ENCODE data around the gene CLSTN2. TPM values are rescaled to one million over a fixed set of nuclear protein-coding genes. Genes with fewer than 3 reads are reported as not detected.

Gene CLSTN2
- total and polyA plus RNA-seq, 10 donors, result 0.02 to 0.22 (median 0.13) TPM; not detected in 1

DNA sequence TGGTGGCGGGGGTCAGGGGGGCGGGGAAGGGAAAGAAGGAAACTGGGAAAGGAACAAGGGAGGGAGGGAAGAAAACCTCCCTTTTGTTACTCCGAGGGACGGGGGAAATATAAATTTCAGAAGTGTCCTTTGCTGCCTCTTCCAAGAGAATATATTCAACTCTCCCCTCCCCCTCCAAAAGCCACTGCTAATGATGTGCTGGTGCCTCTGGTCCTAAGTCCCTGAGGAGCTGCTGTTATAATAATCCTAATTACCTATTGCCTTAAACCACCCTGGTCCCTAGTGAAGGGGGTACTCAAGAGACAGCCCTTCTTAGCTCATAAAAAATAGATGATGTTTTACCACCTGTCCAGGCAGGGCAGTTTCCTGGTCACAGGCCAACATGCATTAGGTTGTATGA lies 624.6 kb downstream of the CLSTN2 start:
- intact Hi-C loops (cut with DNase I; ENCODE audit: low total_unique reads), result no loop called here
- Histone ChIP-seq H3K4me3 (no peak overlapping the region), H3K4me1 (no peaks in the 10 kb centered on the region), H3K27ac (no peak overlapping the region), H3K9me3 (no peaks in the 10 kb centered on the region), H3K36me3 (no peaks in the 10 kb centered on the region), H3K27me3 (replicated peaks in 1 of 7) (no peaks in the 10 kb centered on the region)
- DNase-seq, result no peak
- 71 to 78% (median 75%) methylated on average over 4 of the region's 4 CpGs for WGBS, 5 donors
- TF ChIP-seq, protein P1, sequence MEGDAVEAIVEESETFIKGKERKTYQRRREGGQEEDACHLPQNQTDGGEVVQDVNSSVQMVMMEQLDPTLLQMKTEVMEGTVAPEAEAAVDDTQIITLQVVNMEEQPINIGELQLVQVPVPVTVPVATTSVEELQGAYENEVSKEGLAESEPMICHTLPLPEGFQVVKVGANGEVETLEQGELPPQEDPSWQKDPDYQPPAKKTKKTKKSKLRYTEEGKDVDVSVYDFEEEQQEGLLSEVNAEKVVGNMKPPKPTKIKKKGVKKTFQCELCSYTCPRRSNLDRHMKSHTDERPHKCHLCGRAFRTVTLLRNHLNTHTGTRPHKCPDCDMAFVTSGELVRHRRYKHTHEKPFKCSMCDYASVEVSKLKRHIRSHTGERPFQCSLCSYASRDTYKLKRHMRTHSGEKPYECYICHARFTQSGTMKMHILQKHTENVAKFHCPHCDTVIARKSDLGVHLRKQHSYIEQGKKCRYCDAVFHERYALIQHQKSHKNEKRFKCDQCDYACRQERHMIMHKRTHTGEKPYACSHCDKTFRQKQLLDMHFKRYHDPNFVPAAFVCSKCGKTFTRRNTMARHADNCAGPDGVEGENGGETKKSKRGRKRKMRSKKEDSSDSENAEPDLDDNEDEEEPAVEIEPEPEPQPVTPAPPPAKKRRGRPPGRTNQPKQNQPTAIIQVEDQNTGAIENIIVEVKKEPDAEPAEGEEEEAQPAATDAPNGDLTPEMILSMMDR (IDR thresholded peaks at IDR 0.05 in 8 of 11, conservative IDR thresholded peaks at IDR 0.05 in 3 of 11), result no peak
- TF ChIP-seq POLR2A (IDR thresholded peaks at IDR 0.05) (no peak), POLR2AphosphoS5 (IDR thresholded peaks at IDR 0.05) (no peak)

DNA sequence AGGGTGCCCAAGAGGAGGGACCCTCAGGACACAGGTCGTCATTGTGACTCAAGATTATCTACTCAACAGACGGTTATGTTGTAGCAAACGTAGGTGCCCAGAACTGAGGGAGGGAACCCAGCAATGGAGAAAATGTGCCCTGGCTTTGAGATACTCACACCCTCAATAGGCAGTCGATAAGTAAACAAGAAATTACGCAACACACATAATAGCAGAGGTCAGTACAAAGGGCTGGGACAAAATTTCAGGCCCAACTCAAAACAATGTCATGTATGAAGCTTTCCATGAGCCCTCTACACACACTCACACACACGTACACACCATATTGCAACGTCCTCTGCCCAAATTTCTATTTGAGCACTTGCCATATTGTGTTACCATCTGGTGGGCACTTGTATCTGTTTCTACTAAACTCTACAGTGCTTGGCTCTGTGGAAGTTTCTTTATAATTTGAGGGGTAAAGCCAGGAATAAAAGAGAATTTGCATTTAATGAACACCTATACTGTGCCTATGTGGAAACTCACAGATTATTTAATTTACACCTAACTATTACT lies 628.3 kb downstream of the CLSTN2 start:
- WGBS, 5 donors, result 68 to 84% (median 79%) methylated on average over 6 to 7 of the region's 7 CpGs
- Histone ChIP-seq H3K4me1 (no peaks in the 10 kb centered on the region), H3K36me3 (no peaks in the 10 kb centered on the region), H3K27me3 (replicated peaks in 1 of 7) (no peaks in the 10 kb centered on the region), H3K9me3 (no peaks in the 10 kb centered on the region), H3K4me3 (no peak overlapping the region), H3K27ac (no peak overlapping the region)
- no peak for DNase-seq
- TF ChIP-seq POLR2A (IDR thresholded peaks at IDR 0.05) (no peak), POLR2AphosphoS5 (IDR thresholded peaks at IDR 0.05) (no peak)
- TF ChIP-seq, protein P1 (IDR thresholded peaks at IDR 0.05 in 8 of 11, conservative IDR thresholded peaks at IDR 0.05 in 3 of 11), result no peak
- intact Hi-C loops (cut with DNase I; ENCODE audit: low total_unique reads), result no loop called here

GRCh38 chr3:140568131-140568530 lies 633.1 kb downstream of the CLSTN2 start:
- Histone ChIP-seq H3K27me3 (replicated peaks in 1 of 7) (no peaks in the 10 kb centered on the region), H3K4me3 (no peak overlapping the region), H3K9me3 (no peaks in the 10 kb centered on the region), H3K27ac (no peak overlapping the region), H3K36me3 (no peaks in the 10 kb centered on the region), H3K4me1 (no peaks in the 10 kb centered on the region)
- intact Hi-C loops (cut with DNase I; ENCODE audit: low total_unique reads), result no loop called here
- WGBS, 5 donors, result 78 to 89% (median 85%) methylated on average over 2 of the region's 2 CpGs
- no peak for TF ChIP-seq POLR2A (IDR thresholded peaks at IDR 0.05)
- DNase-seq, result no peak

GRCh38 chr3:140568842-140569520 lies 634.0 kb downstream of the CLSTN2 start:
- Histone ChIP-seq H3K4me1 (no peaks in the 10 kb centered on the region), H3K27ac (no peak overlapping the region), H3K27me3 (replicated peaks in 1 of 7) (no peaks in the 10 kb centered on the region), H3K9me3 (no peaks in the 10 kb centered on the region), H3K4me3 (no peak overlapping the region), H3K36me3 (no peaks in the 10 kb centered on the region)
- WGBS, 5 donors, result 54 to 81% (median 75%) methylated on average over 3 of the region's 3 CpGs
- no peak for DNase-seq
- intact Hi-C loops (cut with DNase I; ENCODE audit: low total_unique reads), result no loop called here
- TF ChIP-seq, protein P1 (IDR thresholded peaks at IDR 0.05 in 8 of 11, conservative IDR thresholded peaks at IDR 0.05 in 3 of 11), result no peak
- TF ChIP-seq POLR2A (IDR thresholded peaks at IDR 0.05) (no peak), POLR2AphosphoS5 (IDR thresholded peaks at IDR 0.05) (no peak)
